Erythroblast (primary cell): ENCODE results near the gene SYT14.
"Not testable (repeated sequence)": the region's sequence is repeated elsewhere in the genome, so short reads cannot be mapped to it uniquely, and the experiment has no call there.

Source experiments
- DNase-seq, 2 experiments: peaks; one replicate each; lab custom pipeline; 2025; lab: John Stamatoyannopoulos, UW
- GATA1 ChIP-seq: IDR thresholded peaks from 2 replicates; pipeline ENCODE4 v1.6.1; 2011; ENCODE audit warnings: low read depth, mild to moderate bottlenecking, control low read depth, low read length, moderate library complexity
- POLR2A ChIP-seq: IDR thresholded peaks from 2 replicates; pipeline ENCODE4 v1.6.1; 2011; ENCODE audit warnings: mild to moderate bottlenecking, low read length

The SYT14 gene

DNA sequence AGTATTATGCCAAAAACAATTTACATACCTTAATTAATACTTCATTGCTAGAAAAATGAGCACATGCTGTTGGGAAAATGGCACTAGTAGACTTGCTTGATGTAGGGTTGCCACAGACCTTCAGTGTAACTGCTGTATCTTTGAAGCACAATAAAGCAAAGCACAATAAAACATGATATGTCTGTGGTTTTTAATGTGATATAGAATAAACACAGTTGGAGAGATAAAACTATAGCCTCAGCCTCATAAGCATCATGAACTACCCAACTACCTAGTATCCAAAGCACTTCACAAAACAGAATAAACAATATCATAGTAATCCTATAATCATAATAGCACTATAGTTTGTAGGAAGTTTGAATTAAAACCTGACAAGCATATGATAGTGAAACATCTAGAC, 143.5 kb downstream of the SYT14 start:
- DNase-seq, result no peak
- TF ChIP-seq GATA1, result no peak
- no peak for TF ChIP-seq POLR2A

DNA sequence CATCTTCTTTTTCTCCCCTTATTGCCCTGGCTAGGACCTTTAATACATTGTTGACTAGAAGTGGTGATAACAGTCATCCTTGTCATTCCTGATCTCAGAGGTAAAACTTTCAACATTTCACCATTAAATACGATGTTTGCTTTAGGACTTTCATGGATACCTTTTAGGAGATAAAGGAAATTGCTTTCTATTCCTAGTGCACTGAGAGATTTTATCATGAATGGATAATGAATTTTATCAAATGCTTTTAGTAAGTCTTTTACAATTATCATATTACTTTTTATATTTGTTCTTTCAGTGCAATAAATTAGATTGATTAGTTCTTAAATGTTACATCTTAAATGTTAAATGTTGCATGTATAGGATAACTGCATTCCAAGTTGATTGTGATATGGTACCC, 147.3 kb downstream of the SYT14 start:
- TF ChIP-seq GATA1 (no peak), POLR2A (no peak)

DNA sequence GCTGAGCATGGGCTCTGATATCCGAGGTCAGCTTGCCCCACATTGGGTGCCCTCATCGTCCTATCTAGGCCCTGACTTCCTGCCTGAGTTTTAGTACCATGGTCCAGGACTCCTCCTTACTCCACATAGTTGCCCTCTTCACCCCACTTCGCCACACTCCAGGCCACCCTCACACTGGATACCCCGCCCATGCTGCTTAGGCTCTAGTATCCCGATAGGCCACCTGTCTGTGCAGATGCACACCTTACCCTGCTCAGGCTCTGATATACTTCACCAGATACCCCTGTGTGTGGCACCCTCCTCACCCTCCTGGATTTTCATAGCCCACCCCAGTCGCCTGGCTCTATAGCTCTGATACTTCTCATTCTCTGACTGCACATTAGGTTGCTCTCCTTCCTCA, 149.0 kb downstream of the SYT14 start:
- TF ChIP-seq POLR2A (no peak), GATA1 (no peak)
- DNase-seq, result no peak

More for the DNA sequence above, 147.3 kb downstream of the SYT14 start:
- DNase-seq, result no peak

DNA sequence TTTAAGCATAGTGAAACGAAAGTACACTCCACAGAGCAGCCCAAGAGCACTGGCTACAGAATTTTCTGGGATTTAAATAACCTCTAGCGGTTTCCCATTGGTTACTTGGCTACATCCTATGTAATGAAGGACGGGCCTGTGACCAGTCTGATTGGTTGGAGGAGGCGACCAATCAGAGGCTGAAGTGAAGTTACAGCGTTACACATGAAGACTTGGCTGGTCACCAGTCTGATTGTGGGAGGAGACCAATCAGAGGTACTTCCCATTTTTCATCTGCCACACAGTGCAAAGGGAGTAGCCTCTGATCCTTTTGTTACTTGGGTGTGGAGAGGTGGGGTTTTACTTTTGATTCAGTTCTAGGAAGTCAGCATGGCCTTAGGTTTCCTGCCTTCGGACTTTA, 151.8 kb downstream of the SYT14 start:
- DNase-seq, result no peak
- TF ChIP-seq POLR2A, result no peak
- no peak for TF ChIP-seq GATA1

DNA sequence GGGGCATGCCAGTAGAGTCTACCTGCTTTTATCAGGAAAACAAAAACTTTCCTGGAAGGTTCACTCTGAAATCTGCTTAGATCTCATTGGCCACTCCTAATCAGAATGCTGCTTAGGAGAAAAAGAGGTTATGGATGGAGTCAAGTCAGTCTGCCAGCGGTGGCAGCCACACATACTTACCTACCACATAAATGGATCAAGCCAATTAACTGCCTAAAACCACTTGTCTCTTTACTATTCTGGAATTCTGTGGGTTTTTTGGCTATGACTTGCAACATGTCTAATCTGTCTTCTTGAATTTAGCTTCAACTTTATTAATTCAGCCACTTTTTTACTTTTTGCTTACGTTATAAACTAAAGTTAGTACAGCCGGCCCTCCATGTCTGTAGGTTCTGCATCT, 154.3 kb downstream of the SYT14 start:
- TF ChIP-seq POLR2A (no peak), GATA1 (no peak)
- DNase-seq, result no peak

DNA sequence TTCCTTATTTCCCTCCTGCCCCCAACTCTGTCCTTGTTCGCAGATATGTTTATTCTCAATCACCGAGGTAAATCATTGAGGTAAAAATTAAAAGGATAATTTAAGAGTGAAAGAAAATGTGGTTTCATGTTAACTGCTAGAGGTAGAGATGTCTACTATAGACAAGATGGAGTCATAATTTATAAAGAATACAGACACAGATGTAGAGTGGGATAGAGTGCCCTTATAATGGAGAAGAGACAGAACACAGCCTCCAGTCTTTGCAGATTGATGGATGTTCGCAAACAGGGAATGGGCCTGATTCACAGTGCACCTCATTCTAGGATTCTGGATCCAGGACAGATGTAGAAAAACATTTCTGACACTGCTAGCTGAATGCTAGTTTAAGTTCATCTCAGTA, 155.4 kb downstream of the SYT14 start:
- no peak for DNase-seq
- TF ChIP-seq POLR2A (no peak), GATA1 (no peak)

DNA sequence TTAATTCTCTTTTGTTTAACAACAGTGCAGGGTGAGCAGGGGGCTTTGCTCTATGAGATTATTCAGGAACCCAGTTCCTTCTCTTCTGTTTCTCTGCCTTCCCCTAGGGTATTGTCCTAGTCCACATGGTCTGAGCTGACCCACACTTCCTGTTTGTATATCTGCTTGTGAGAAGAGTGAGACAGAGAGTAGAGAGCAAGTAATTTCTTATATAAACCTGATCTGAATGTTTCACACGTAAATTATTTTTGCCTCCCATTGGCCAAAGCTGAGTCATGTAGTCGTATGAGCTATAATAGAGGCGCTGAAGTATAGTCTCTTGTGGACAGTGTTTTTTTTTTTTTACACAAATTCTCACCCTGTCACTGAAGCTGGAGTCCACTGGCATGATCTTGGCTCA, 160.3 kb downstream of the SYT14 start:
- no peak for TF ChIP-seq GATA1
- no peak for TF ChIP-seq POLR2A
- DNase-seq, result no peak

DNA sequence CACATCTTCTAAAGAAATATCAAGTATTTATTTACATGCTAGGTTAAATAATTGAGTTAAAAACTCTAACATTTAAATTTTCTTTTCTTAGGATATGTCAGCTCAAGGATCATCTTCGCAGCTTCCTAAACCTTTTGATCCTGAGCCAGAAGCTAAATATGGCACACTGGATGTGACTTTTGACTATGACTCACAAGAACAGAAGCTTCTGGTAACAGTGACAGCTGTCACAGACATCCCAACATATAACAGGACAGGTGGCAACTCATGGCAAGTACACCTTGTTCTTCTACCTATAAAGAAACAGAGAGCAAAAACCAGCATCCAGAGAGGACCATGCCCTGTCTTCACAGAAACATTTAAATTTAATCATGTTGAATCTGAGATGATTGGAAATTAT, 161.9 kb downstream of the SYT14 start:
- no peak for DNase-seq

DNA sequence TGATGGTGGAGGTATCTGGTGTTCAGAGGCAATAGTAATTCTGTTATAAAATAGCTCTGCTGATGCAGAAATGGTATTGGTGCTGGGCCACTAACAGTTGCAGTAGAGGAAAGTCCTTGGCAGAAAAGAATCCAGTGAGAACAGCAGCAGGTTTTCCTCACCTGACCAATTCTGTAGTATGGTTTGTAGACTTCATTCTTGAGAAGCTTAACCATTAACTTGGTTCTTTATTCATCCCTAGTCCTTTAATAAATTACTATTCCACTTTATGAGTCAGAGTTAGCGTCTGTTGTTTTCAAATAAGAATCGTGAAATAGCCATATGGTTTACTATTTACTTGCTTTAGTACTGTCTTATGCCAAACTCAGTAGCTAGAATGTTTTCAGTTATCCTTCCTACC, 166.1 kb downstream of the SYT14 start:
- DNase-seq, result no peak
- TF ChIP-seq GATA1 (no peak), POLR2A (no peak)

More for the DNA sequence above, 161.9 kb downstream of the SYT14 start:
- TF ChIP-seq GATA1 (no peak), POLR2A (no peak)

DNA sequence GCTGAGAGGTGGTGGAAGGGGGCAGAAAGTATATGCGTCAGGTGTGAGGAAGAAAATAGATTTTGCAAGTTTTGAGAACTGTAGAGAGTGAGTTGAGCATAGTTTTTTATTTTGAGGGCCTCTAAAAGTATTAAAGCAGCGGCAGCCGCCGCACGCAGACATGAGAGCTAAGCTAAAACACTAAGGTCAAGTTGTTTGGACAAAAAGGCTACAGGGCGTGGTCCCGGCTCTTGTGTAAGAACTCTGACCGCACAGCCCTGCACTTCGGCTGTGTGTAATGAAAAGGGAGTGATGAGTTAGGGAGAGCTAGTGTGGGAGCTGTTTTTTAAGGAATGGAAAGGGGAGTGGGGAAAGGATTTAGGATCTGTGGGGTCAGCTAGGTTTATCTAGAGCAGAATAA, 174.9 kb downstream of the SYT14 start:
- DNase-seq, result not testable (repeated sequence)

DNA sequence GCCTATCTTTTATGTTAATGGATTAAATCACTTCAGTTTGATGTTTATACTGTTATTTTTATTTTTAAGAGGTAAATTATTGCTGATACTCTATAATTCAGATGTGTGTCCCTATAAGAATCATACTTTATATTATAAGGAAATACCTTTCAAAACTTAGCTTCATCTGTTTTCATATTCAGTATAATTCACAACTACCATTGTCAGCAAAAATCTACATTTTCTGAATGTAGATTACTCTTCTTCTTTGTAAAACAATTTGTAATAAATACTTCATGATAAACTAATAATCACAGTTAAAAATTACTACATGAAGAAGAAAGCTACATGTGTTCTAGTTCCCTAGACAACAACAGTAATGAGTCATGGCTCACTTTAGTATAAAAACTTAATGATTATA, 179.2 kb downstream of the SYT14 start:
- DNase-seq, result no peak
- TF ChIP-seq GATA1 (no peak), POLR2A (no peak)

DNA sequence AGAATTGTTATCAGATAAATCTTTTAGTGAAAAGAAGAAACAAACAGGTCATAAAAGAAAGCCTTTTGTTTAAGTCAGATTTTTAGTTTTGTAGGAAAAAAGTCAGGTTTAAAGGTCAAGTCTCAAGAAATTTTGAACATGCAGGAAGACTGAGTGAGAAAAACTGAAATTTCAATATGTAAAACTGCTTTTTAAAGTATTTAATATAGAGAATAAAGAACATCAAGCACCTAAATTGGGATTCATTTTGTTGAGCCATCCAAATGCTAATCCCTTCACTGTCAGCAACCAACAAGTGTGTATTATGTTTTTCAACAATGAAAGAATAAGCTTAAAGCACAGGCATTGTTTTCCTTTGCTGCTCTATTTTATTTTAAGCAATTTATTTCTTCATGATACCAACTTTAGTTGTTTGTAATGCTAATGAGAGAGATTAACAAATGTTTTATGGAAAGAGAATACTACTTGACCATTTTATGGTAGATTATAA, 179.7 kb downstream of the SYT14 start:
- DNase-seq, result no peak
- TF ChIP-seq POLR2A, result no peak
- no peak for TF ChIP-seq GATA1

DNA sequence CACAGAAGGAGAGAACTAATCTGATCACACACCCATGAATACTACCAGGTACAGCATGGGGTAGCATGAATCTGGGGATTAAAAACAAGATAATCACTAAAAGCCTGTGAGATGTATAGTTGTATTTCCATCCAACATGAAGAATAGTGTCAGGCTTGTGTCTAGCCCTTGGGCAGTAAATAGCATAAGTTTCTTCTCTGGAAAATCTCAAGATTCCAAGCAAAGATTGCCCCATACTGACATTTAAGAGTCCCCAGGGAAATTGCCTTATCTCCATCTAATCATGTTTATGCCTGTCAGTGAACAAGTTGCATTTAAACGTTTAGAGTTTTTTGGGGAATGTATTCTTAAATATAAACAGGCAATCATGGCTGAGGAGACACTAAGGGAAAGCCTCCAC, 185.4 kb downstream of the SYT14 start:
- DNase-seq, result no peak
- no peak for TF ChIP-seq GATA1
- TF ChIP-seq POLR2A, result no peak

DNA sequence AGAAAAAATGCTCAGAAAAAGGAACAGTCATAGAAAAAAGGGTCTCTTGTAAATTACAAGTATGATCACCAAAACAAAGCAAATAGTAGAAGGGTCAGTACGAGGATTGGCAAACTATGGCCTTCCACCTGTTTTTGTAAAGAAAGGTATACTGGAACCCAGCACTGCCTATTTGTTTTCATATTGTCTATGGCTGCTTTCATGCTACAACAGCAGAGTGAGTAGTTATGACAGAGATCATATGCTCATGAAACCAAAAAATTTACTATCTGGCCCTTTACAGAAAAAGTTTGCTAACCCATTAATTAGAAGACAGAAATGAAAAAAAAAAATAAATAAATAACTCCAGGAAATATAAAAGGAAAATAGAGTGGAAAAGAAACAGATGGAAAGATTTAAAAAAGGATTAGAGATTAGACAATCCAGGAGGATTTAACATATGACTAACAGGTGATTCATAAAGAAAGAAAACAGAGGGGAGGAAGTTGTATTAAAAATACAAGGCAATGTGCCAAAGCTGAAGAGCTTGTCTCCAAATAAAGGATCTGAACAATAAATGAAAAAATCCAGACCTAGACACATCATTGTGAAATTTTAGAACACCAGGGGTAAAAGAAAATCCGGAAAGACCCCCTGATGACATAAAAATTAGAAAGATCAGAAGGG, 186.0 kb downstream of the SYT14 start:
- no peak for DNase-seq
- TF ChIP-seq GATA1, result no peak
- TF ChIP-seq POLR2A, result no peak

DNA sequence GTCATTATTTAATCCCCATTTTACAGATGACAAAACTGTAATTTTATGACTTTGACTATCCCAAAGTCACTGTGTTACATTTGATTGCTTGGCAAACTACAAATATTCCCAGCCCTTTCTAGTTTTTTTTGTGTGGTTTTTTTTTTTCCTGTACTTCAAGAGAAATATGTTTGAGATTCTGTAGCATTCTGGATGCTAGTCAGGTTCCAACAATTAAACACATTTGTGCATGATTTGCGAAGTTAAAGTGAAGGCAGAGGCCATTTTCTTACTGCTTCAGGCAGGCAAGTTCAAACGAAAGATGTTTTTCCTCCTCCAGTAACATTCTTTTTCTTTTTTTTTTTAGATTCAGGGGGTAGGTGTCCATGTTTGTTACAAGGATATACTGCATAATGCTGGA, 186.7 kb downstream of the SYT14 start:
- no peak for TF ChIP-seq POLR2A
- no peak for TF ChIP-seq GATA1
- DNase-seq, result no peak
